Astrocyte (in vitro differentiated cells and primary cell): ENCODE measurements around the gene CCK.

Experiments used
- EZH2 ChIP-seq: IDR thresholded peaks from 2 replicates; pipeline ENCODE4 v1.6.1; 2012; ENCODE audit warnings: mild to moderate bottlenecking, low read length, inconsistent platforms; ENCODE audit not compliant: insufficient read depth
- TF ChIP-seq, protein P1 (sequence below): IDR thresholded peaks from 2 replicates; pipeline ENCODE4 v1.5.1; 2011; ENCODE audit warnings: low read depth, mild to moderate bottlenecking, inconsistent platforms, low read length, moderate library complexity; ENCODE audit not compliant: insufficient read depth

DNA sequence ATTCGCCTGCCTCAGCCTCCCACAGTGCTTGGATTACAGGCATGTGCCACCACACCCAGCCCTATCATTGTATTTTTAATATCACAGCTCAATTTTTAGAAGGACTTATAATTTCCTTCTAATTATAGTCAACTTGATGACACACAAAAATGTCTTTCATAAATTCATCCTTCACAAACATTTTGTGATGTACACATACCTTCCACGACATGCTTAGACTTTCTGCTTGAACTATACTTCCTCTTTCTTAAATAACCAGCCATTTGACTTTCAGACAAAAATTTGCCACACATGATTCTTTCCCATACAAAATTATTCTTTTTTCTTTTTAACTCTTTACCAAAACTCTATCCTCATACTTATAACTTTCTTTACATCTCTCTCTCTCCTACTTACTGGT, 48.4 kb upstream of the CCK start:
- TF ChIP-seq, protein P1, sequence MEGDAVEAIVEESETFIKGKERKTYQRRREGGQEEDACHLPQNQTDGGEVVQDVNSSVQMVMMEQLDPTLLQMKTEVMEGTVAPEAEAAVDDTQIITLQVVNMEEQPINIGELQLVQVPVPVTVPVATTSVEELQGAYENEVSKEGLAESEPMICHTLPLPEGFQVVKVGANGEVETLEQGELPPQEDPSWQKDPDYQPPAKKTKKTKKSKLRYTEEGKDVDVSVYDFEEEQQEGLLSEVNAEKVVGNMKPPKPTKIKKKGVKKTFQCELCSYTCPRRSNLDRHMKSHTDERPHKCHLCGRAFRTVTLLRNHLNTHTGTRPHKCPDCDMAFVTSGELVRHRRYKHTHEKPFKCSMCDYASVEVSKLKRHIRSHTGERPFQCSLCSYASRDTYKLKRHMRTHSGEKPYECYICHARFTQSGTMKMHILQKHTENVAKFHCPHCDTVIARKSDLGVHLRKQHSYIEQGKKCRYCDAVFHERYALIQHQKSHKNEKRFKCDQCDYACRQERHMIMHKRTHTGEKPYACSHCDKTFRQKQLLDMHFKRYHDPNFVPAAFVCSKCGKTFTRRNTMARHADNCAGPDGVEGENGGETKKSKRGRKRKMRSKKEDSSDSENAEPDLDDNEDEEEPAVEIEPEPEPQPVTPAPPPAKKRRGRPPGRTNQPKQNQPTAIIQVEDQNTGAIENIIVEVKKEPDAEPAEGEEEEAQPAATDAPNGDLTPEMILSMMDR: no peak
- TF ChIP-seq EZH2: no peak
